ENCODE measurements around the gene PBRM1. TPM values are rescaled to one million over a fixed set of nuclear protein-coding genes. Genes with fewer than 3 reads are reported as not detected.

Gene PBRM1
- total and polyA plus RNA-seq, 2 of the 13 experiments (the other 11 are each of a cell fraction or from before 2014, with no cell fraction given): 10.9 to 33.2 TPM

- in situ Hi-C loops (cut with HindIII; ENCODE audit: extremely low pct_ligation_motif_present, low pct_unique_long_range_greater_than_20kb): no loop called here
- H2AFZ ChIP-seq (ENCODE audit: low read length): no peak overlapping the region
- ATAC-seq (no peak), FAIRE-seq (no peak), DNase-seq (ENCODE audit: low spot score) (no peak)
- intact Hi-C loops (cut with micrococcal nuclease; ENCODE audit: unreplicated experiment): no loop called here
- ChIA-PET POLR2A (no interaction called here), CTCF (ENCODE audit: low intra/inter-chr PET ratio, low total read pairs) (no interaction called here)
- H3K4me2 ChIP-seq (ENCODE audit: low read depth, low read length): no peak overlapping the region
- BruUV-seq (replicated peaks): no TSS peak
- no peaks in the 10 kb centered on the region for H3K4me1 ChIP-seq (ENCODE audit: insufficient read depth, low read length)
- no peak overlapping the region for H3K4me3 ChIP-seq (replicated peaks in 1 of 3; ENCODE audit: insufficient read depth in 1 of 3, low read depth in 2 of 3, low read length in 3 of 3)
- TF ChIP-seq RNF2 (conservative IDR thresholded peaks at IDR 0.05; ENCODE audit: low read depth) (no peak), ZNF891 (CRISPR knock-in tag; IDR thresholded peaks at IDR 0.05) (no peak), ZNF607 (CRISPR knock-in tag; IDR thresholded peaks at IDR 0.05; ENCODE audit: borderline replicate concordance) (no peak), SMC3 (IDR thresholded peaks at IDR 0.05; ENCODE audit: low read length) (no peak), ZNF10 (CRISPR knock-in tag; IDR thresholded peaks at IDR 0.05; ENCODE audit: borderline replicate concordance, low read depth) (no peak), GLMP (CRISPR knock-in tag; IDR thresholded peaks at IDR 0.05; ENCODE audit: borderline replicate concordance) (no peak), GATA4 (IDR thresholded peaks at IDR 0.05; ENCODE audit: borderline replicate concordance, low read depth) (no peak), ZNF704 (CRISPR knock-in tag; IDR thresholded peaks at IDR 0.05; ENCODE audit: borderline replicate concordance) (no peak), ZNF629 (CRISPR knock-in tag; conservative IDR thresholded peaks at IDR 0.05) (no peak), NFKB2 (CRISPR knock-in tag; IDR thresholded peaks at IDR 0.05; ENCODE audit: borderline replicate concordance) (no peak)
- no peaks in the 10 kb centered on the region for H4K20me1 ChIP-seq (ENCODE audit: insufficient read depth, low read length)
- H3K27me3 ChIP-seq (ENCODE audit: control insufficient read depth in 1 of 2, insufficient read depth in 2 of 2, low read length in 2 of 2): no peaks in the 10 kb centered on the region
- H3K79me2 ChIP-seq (ENCODE audit: insufficient read depth, low read length): peaks cover 3% of the 10 kb centered on the region
- H3K9me3 ChIP-seq (ENCODE audit: low read length): no peaks in the 10 kb centered on the region
- no peak overlapping the region for H3K27ac ChIP-seq (ENCODE audit: extremely low read length, insufficient read depth, low read length)
- no peak overlapping the region for H3K9ac ChIP-seq (ENCODE audit: insufficient read depth, low read depth, low read length)
- H3K36me3 ChIP-seq (replicated peaks in 1 of 2; ENCODE audit: control insufficient read depth in 1 of 2, insufficient read depth in 2 of 2, low read length in 2 of 2): peaks cover 14 to 52% of the 10 kb centered on the region in 2 experiments
- 86% methylated on average over 1 of the region's 1 CpG for WGBS (ENCODE audit: low lambda C conversion rate)
These were observed 14.0 kb downstream of the PBRM1 start for GRCh38 chr3:52671676-52672075.
